Transverse colon (tissue), 4 donors: ENCODE results near the gene UBE4B. TPM values are rescaled to one million over a fixed set of nuclear protein-coding genes. Genes with fewer than 3 reads are reported as not detected.

Experiments used
- DNase-seq: peaks from one replicate; pipeline ENCODE4 v3.0.0-alpha.2; 2019
- H3K27ac ChIP-seq, 4 donors: fragments of 200-600 bp; sonication (generic); 2 replicates each; pipeline ENCODE4 v1.5.1; 2016 to 2018; ENCODE audit warnings: inconsistent platforms in 4 of 4
- H3K27me3 ChIP-seq: fragments of 200-600 bp; sonication (generic); 2 replicates; pipeline ENCODE4 v1.5.1; 2017; ENCODE audit warnings: inconsistent platforms
- H3K36me3 ChIP-seq, 4 donors: fragments of 200-600 bp; sonication (generic); 2 replicates each; pipeline ENCODE4 v1.5.1; 2017 to 2019; ENCODE audit warnings: inconsistent platforms in 4 of 4
- H3K4me1 ChIP-seq, 4 donors: fragments of 200-600 bp; sonication (generic); 2 replicates each; pipeline ENCODE4 v1.5.1; 2017 to 2020; ENCODE audit warnings: inconsistent platforms in 4 of 4
- H3K4me3 ChIP-seq, 4 donors: fragments of 200-600 bp; sonication (generic); 1 replicate in 1 of 4; 2 replicates in 3 of 4; pipeline versions ENCODE4 v1.5.1 to v1.6.1; 2017 to 2019; ENCODE audit warnings: inconsistent platforms in 4 of 4
- H3K9me3 ChIP-seq, 2 donors: fragments of 200-600 bp; sonication (generic); 2 replicates each; pipeline ENCODE4 v1.5.1; 2017 to 2019; ENCODE audit warnings: inconsistent platforms in 2 of 2
- CTCF ChIP-seq, 5 experiments: fragments of 200-600 bp in 3 of 5; fragments of 450-650 bp in 2 of 5; sonication (generic) in 3 of 5; IDR thresholded peaks; 1 replicate in 2 of 5; 2 replicates in 3 of 5; pipeline ENCODE4 v1.5.1; 2016 to 2017; ENCODE audit warnings: antibody characterized with exemption in 5 of 5, inconsistent platforms in 3 of 5, mild to moderate bottlenecking in 2 of 5, moderate library complexity in 1 of 5
- EP300 ChIP-seq: sonication (generic); formaldehyde crosslinking; IDR thresholded peaks from one replicate; pipeline ENCODE4 v1.6.1; 2017; ENCODE audit warnings: antibody characterized with exemption, low read depth
- POLR2A ChIP-seq: fragments of 450-650 bp; IDR thresholded peaks from one replicate; pipeline ENCODE4 v1.6.1; 2016; ENCODE audit warnings: antibody characterized with exemption, mild to moderate bottlenecking, moderate library complexity
- POLR2AphosphoS5 ChIP-seq, 3 donors: sonication (generic); formaldehyde crosslinking; IDR thresholded peaks; one replicate each; pipeline ENCODE4 v1.6.1; 2016; ENCODE audit warnings: antibody characterized with exemption in 3 of 3
- WGBS, 2 donors: methylation state at CpG; one replicate each; pipeline ENCODE4 v1.1.5; 2018; ENCODE audit warnings: low coverage in 1 of 2; 5-methylcytosine and 5-hydroxymethylcytosine counted together
- in situ Hi-C, 4 donors: fragments of 200-750 bp; cut with MboI; loops; one replicate each; pipeline versions ENCODE4 v1.15.0 to v1.15.1; 2017; ENCODE audit warnings: low sequenced_read_pairs in 3 of 4, low pct_ligation_motif_present in 1 of 4, low pct_unique_long_range_greater_than_20kb in 1 of 4
- intact Hi-C: fragments of 100-400 bp; cut with DNase I; formaldehyde crosslinking; loops from one replicate; pipeline ENCODE4 v1.15.1; 2023; ENCODE audit warnings: low total_unique reads
- total RNA-seq, 4 donors: library from RNA; depleted of rRNA; stranded (reverse); fragments of >200 nt; gene quantifications; one replicate each; pipeline ENCODE4 v1.1.0, GENCODE V29; 2016

UBE4B gene
- total RNA-seq, 4 donors from 2014 or later, result 35.1 to 145 (median 78.7) TPM

DNA sequence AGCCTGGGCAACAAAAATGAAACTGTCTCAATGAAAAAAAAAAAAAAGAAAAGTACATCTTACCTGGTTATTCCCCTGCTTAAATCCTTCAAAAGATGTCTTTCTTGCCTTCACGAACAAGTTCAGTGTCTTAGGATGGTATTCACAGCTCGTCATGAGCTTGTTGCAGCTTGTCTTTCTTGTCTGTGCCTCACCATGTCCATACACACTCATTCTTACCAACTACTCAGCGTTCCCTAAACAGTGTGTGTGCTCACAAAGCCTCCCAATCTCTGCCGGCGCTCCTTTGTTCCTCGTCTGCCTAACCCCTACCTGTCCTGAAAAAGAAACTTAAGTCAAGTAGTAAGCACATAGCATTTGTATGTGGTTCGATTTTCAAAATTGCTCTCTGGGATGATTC, 31.1 kb downstream of the UBE4B start:
- in situ Hi-C loops (no loop called here), intact Hi-C loops (no loop called here)
- TF ChIP-seq CTCF (IDR thresholded peaks at IDR 0.05) (no peak), POLR2A (no peak), POLR2AphosphoS5 (IDR thresholded peaks at IDR 0.05) (no peak), EP300 (no peak)

GRCh38 chr1:10064416-10065343, 31.9 kb downstream of the UBE4B start:
- no peak overlapping the region for H3K4me3 ChIP-seq
- intact Hi-C loops, result no loop called here
- in situ Hi-C loops, result no loop called here
- no peaks in the 10 kb centered on the region for H3K36me3 ChIP-seq
- no peaks in the 10 kb centered on the region for H3K27me3 ChIP-seq
- no peaks in the 10 kb centered on the region for H3K9me3 ChIP-seq
- peak overlapping the region in 1 of 4 donors; percentile 0 for H3K27ac ChIP-seq
- no peak for DNase-seq
- H3K4me1 ChIP-seq, result peaks cover 10 to 36% (median 12%) of the 10 kb centered on the region in 4 donors
- 62 to 93% methylated on average over 3 to 8 of the region's 8 CpGs for WGBS, 2 donors
- no peak for TF ChIP-seq CTCF (IDR thresholded peaks at IDR 0.05)
- no peak for TF ChIP-seq EP300
- TF ChIP-seq POLR2AphosphoS5 (IDR thresholded peaks at IDR 0.05), result no peak
- no peak for TF ChIP-seq POLR2A

More for the DNA sequence above, 31.1 kb downstream of the UBE4B start:
- Histone ChIP-seq H3K9me3 (no peaks in the 10 kb centered on the region), H3K27me3 (no peaks in the 10 kb centered on the region), H3K4me1 (peaks cover 7 to 35% (median 12%) of the 10 kb centered on the region in 4 donors), H3K27ac (no peak overlapping the region), H3K36me3 (no peaks in the 10 kb centered on the region), H3K4me3 (no peak overlapping the region)
- no peak for DNase-seq
- 91 to 94% methylated on average over 7 of the region's 7 CpGs for WGBS, 2 donors

- TF ChIP-seq CTCF (IDR thresholded peaks at IDR 0.05) (no peak), EP300 (no peak), POLR2A (no peak), POLR2AphosphoS5 (IDR thresholded peaks at IDR 0.05) (no peak)
- intact Hi-C loops, result no loop called here
- Histone ChIP-seq H3K27me3 (no peaks in the 10 kb centered on the region), H3K4me3 (no peak overlapping the region), H3K4me1 (peaks cover 10 to 36% (median 14%) of the 10 kb centered on the region in 4 donors), H3K27ac (peak overlapping the region in 1 of 4 donors; percentile 0), H3K36me3 (no peaks in the 10 kb centered on the region), H3K9me3 (no peaks in the 10 kb centered on the region)
- in situ Hi-C loops, result no loop called here
- DNase-seq, result no peak
- 73 to 82% methylated on average over 7 of the region's 7 CpGs for WGBS, 2 donors
These were observed 32.6 kb downstream of the UBE4B start for GRCh38 chr1:10065344-10065685.

GRCh38 chr1:10065760-10066159, 33.0 kb downstream of the UBE4B start:
- no peak for DNase-seq
- intact Hi-C loops, result no loop called here
- Histone ChIP-seq H3K4me1 (peaks cover 10 to 36% (median 14%) of the 10 kb centered on the region in 4 donors), H3K4me3 (no peak overlapping the region), H3K27ac (peak overlapping the region; percentile 69 to 81 (median 71)), H3K9me3 (no peaks in the 10 kb centered on the region), H3K36me3 (no peaks in the 10 kb centered on the region), H3K27me3 (no peaks in the 10 kb centered on the region)
- TF ChIP-seq EP300 (no peak), POLR2AphosphoS5 (IDR thresholded peaks at IDR 0.05) (no peak), POLR2A (no peak), CTCF (IDR thresholded peaks at IDR 0.05) (no peak)
- in situ Hi-C loops, result no loop called here
- 84 to 96% methylated on average over 3 of the region's 3 CpGs for WGBS, 2 donors
